ENCODE measurements around the gene MICALL1.

The MICALL1 gene

DNA sequence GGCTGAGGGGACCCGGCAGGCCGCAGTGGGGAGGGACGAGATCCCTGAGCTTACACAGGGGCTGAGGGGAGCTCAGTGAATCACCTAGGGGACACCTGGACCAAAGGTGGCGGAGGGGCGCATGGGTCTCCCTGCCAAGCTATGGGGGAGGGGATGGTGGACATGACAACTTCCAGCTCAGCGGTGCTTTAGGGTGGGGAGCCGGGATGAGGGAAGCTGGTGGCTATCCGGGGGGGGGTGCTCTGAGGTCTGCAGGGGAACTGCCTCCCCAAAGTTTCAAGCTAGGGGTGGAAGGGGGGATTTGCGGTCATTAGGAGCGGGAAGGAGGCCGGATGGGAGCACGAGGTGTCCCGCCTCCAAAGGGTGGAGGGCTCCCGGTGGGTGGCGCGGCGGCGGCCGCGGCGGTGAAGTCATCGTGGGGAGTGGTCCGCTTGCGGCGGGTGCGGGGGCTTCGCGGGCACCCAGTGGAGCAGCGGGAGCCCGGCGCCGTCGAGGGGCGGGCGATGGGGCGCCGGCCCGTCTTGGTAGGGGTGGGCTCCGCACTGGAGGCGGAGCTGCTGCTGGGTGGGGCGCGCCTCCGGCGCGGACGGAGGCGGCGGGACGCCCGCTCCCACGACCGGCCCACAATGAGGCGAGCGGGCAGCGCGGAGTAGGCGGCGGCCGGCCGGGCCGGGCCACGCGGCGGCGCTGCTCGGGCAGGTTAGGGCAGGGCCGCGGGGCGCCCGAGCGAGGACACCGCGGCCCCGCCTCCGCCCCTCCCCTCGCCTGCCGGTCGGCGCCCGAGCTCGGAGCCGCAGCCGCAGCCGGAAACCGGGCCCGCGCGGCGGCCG, at the start of gene MICALL1:
MICALL1 (plus strand) TSS at position 764 of the 830 bp plus-strand sequence. CDS start 126 bp downstream, outside the sequence.
- peak; percentile 80 for DNase-seq (ENCODE audit: low spot score)

- no peak for DNase-seq (ENCODE audit: low spot score)
Observed at GRCh38 chr22:37860796-37861421, 45.2 kb upstream of the MICALL1 start.

- no peak for DNase-seq (ENCODE audit: low spot score)
Observed at GRCh38 chr22:37862570-37863325, 43.3 kb upstream of the MICALL1 start.

DNA sequence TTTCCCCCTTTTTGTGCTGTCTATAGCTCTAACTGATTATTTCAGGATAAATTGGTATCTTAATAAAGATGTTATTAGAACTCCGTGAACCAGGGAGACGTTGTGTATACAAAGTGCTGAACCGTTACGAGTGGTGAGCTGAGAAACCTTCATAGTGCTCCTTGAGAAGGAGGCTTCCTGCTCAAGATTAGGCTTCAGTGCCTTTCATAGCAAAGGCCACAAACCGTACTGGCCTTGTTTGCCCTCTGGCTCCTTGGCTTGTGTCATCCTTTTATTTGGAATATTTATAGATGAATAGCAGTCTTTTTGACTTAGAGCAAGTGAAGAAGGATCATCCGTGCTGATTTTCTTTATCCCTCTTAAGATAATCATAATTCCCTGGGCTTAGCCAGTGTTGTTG, 40.6 kb upstream of the MICALL1 start:
- DNase-seq (ENCODE audit: low spot score): no peak

- DNase-seq (ENCODE audit: low spot score): no peak
Observed at GRCh38 chr22:37870273-37870672, 35.8 kb upstream of the MICALL1 start.

DNA sequence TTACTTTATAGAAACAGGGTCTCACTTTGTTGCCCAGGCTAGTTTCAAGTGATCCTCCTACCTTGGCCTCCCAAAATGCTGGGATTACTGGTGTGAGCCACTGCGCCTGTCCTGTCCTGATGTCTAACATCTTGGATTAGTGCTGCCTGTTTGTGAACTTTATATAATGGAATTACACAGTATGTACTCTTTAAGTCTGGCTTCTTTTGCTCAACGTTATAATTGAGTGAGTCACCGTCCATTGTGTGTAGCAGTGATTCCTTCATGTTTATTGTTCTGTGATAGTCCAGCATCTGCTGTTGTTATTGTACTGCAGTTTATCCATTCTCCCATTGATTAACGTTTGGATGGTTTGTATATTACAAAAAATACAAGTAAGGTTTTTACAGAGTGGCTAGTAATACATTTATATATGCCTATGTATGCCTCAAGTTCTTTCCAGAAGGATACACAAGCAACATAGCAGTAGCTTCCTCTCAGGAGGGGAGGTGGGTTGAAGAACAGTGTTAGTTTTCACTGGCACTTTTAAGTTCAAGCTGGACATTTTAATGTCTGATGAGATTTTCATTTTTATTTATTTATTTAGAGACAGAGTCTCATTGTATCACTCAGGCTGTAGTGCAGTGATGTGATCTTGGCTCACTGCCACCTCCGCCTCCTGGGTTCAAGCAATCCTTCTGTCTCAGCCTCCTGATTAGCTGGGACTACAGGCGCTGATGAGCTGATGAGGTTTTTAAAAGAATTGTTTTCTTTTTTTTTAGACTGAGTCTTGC, 25.2 kb upstream of the MICALL1 start:
- DNase-seq (ENCODE audit: low spot score): no peak

DNA sequence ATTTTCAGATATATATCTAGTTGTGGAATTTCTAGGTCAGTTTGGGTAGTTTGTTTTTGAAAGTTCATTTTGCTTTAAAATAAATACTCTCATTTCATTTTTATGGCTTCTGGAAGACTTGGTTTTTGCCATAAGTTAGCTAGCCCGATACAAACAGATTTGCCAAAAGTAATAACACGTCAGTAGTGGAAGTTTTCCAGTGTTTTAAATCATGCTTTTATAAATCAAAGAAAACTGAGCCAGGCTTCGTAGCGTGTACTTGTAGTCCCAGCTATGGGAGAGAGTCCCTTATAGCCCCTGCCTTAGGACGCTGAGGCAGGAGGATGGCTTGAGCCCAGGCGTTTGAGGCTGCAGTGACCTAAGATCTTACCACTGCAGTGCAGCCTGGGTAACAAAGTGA, 21.7 kb upstream of the MICALL1 start:
- no peak for DNase-seq (ENCODE audit: low spot score)

- DNase-seq (ENCODE audit: low spot score): no peak
Observed at GRCh38 chr22:37887584-37888378, 18.3 kb upstream of the MICALL1 start.

DNA sequence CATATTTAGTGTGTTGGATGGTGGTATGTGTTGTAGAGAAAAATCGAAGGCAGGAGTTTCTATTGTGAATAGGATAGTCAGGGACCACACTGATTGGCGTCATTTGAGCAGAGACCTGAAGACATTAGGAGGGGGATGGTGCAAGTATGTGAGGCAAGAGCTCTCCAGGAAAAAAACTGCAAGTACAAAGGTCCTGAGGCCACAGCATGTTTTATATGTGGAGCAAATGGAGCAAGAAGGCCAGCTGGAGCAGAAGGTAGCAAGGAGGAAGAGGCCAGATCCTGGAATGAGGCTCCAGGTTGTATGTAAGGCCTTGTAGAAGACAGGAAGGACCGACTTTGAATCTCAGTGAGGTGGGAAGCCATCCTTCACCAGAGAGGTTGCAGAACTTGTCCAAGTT, 14.2 kb upstream of the MICALL1 start:
- no peak for DNase-seq (ENCODE audit: low spot score)

DNA sequence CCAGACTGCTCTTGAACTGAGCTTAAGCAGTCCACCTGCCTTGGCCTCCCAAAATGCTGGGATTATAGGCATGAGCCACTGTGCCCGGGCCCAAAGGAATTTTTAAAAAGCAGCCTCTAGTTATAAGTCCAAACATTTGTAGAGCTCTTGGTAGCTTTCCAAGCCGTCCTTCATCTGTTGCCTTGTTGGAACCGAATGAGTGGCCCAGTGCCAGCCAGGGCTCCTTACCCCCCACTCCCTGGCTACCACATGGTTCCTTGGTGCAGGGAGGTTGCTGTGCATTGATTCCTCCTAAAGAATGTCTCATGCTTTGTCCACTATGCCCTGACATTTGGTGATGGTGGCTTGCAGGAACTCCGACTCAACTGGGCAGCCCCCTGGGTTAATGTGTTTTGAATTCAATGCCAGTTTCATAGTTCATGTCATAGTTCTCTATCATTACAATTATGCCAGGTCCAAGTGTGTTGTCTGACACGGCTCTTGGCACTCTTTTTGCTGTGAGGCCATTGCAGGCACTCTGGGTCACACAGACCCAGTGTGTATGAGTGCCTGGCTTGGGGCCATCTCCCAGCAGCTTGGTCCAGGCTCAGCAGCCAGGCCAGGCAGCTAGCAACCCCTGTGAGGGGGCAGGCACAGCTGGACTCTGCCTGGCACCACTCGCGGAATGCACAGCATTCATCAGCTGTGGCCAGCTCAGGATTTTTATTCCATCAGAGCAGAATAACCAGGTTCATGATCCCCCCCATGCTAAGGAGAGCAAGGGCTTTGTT, 13.3 kb upstream of the MICALL1 start:
- no peak for DNase-seq (ENCODE audit: low spot score)

- no peak for DNase-seq (ENCODE audit: low spot score)
Observed at GRCh38 chr22:37893583-37893983, 12.5 kb upstream of the MICALL1 start.

DNA sequence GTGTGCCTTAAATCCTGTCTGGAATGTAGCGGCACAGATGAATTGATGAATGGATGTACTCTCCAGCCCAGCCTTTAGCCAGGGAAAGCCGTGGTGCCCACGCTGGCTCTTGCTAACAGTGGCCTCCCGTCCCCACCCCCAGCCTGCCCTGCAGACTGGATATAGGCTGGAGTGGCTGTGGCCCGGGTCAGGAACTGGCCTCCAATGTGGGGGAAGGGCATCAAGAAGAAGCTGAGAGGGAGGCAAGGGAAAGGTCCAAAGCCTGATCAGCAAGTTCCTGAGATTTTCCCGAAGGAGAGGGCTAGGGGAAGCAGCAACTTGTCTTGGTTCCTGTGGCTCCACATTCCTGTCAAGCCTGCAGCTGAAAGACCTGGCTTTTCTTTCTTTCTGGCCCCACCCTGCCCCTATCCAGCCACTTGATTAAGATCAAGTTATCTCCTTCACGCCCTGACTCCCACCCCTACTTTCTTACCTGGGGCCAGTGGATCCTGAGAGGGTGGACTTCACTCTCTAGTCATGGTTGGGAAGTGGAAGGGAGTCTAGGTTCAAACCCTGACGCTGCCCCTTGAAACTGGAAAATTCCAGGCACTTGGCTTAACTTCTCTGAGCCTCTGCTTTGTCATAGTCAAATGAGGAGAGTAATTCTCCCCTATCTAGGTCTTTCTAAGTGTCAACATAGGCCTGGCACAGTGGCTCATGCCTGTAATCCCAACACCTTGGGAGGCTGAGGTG, 11.0 kb upstream of the MICALL1 start:
- no peak for DNase-seq (ENCODE audit: low spot score)

GRCh38 chr22:37896181-37896592, 9.9 kb upstream of the MICALL1 start:
- no peak for DNase-seq (ENCODE audit: low spot score)

DNA sequence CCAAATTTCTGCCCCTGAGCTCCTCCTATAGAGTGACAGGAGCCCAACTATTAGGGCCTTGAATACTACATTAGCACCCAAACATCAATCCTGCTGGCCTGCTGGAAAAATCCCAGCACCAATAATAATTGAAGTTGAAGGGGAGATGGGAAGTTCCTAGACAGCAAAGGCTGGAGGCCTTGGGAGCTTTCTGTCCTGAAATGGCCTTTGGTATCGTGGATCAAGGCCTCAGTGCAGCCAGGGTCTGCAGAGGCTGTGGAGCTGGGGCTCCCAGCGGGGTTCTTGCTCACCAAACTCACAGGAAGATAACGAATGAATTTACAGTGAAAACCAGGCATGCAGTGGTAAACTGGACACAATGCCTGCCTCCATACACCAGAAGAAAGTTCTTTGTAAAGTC, 9.2 kb upstream of the MICALL1 start:
- DNase-seq (ENCODE audit: low spot score): no peak

GRCh38 chr22:37897807-37898206, 8.3 kb upstream of the MICALL1 start:
- no peak for DNase-seq (ENCODE audit: low spot score)

DNA sequence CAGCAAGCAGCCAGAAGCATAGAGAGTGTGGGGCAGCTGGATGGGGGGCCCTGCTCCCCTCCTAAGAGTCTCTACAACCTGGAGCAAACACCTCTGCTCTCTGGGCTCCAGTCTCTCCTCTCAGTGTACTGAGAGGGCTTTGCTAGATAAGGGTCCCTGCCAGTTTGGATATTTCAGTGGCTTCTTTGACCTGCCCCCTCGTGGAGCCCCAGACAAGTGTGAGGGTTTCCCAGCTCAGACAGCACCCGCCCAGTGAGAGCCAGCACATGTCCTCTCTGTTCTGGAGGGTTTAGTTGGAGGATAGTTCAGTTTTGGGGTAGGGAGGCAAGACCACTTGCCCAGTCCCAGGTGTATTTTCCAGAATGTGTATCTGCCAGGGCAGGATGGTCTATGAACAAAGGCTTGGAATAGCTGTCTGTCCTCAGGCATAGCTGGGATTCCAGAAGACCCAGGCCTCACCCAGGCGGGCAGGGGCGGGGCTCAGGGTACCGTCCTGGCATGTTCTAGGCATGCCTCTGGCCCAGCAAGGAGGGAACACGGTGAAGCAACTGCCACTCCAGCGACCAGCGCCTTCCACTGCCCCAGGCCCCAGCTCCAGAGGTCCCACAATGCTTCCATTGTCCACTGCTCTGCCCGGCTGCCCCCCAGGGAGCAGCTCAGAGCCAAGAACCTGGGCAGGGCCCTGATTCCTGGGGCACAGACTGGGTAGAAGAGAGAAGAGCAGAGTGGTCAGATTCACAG, 7.5 kb upstream of the MICALL1 start:
- DNase-seq (ENCODE audit: low spot score): no peak

- DNase-seq (ENCODE audit: low spot score): no peak
Observed at GRCh38 chr22:37904572-37905533, 1.2 kb upstream of the MICALL1 start.
